Measurements from ENCODE around the gene THADA. TPM values are rescaled to one million over a fixed set of nuclear protein-coding genes. Genes with fewer than 3 reads are reported as not detected.

THADA gene
- total RNA-seq, 1 donor from 2014 or later: 32.9 TPM

GRCh38 chr2:43220229-43220751 is 375.5 kb downstream of the THADA start:
- Histone ChIP-seq H3K4me1 (peaks cover 52% of the 10 kb centered on the region), H3K27me3 (no peaks in the 10 kb centered on the region), H3K4me3 (peak overlapping the region; percentile 82), H3K27ac (peak overlapping the region; percentile 98), H3K36me3 (peaks cover 40% of the 10 kb centered on the region), H3K9me3 (no peaks in the 10 kb centered on the region)
- DNase-seq (no peak), ATAC-seq (no peak)
- TF ChIP-seq CTCF (IDR thresholded peaks at IDR 0.05): no peak
- intact Hi-C loops (cut with DNase I): loop anchor here (10.0 kb wide), 2 partner anchors 85 to 245 kb away; no protein-coding TSS in a partner anchor

- intact Hi-C loops (cut with DNase I): loop anchor here (10.0 kb wide), 3 partner anchors 55 to 245 kb away; no protein-coding TSS in a partner anchor
- TF ChIP-seq CTCF (IDR thresholded peaks at IDR 0.05): no peak
- no peaks in the 10 kb centered on the region for H3K9me3 ChIP-seq
- peak; percentile 91 for ATAC-seq
- H3K36me3 ChIP-seq: peaks cover 33% of the 10 kb centered on the region
- peak overlapping the region; percentile 98 for H3K27ac ChIP-seq
- peak overlapping the region; percentile 82 for H3K4me3 ChIP-seq
- H3K4me1 ChIP-seq: peaks cover 52% of the 10 kb centered on the region
- peak; percentile 96 for DNase-seq
- H3K27me3 ChIP-seq: no peaks in the 10 kb centered on the region
Measured at GRCh38 chr2:43219383-43220228, 376.2 kb downstream of the THADA start.

GRCh38 chr2:43218702-43219382 is 377.0 kb downstream of the THADA start:
- H3K36me3 ChIP-seq: peaks cover 25% of the 10 kb centered on the region
- peaks cover 52% of the 10 kb centered on the region for H3K4me1 ChIP-seq
- H3K27me3 ChIP-seq: no peaks in the 10 kb centered on the region
- intact Hi-C loops (cut with DNase I): loop anchor here (10.0 kb wide), 1 partner anchor 54 kb away; no protein-coding TSS in a partner anchor
- H3K27ac ChIP-seq: peak overlapping the region; percentile 98
- ATAC-seq (peak; percentile 44), DNase-seq (peak; percentile 84)
- H3K4me3 ChIP-seq: peak overlapping the region; percentile 82
- TF ChIP-seq CTCF (IDR thresholded peaks at IDR 0.05): no peak
- H3K9me3 ChIP-seq: no peaks in the 10 kb centered on the region

GRCh38 chr2:43218155-43218701 is 377.6 kb downstream of the THADA start:
- intact Hi-C loops (cut with DNase I): loop anchor here (10.0 kb wide), 1 partner anchor 53 kb away; no protein-coding TSS in a partner anchor
- H3K4me3 ChIP-seq: peak overlapping the region; percentile 34
- H3K4me1 ChIP-seq: peaks cover 52% of the 10 kb centered on the region
- ATAC-seq (no peak), DNase-seq (no peak)
- H3K27ac ChIP-seq: peak overlapping the region; percentile 98
- H3K9me3 ChIP-seq: no peaks in the 10 kb centered on the region
- peaks cover 19% of the 10 kb centered on the region for H3K36me3 ChIP-seq
- no peak for TF ChIP-seq CTCF (IDR thresholded peaks at IDR 0.05)
- H3K27me3 ChIP-seq: no peaks in the 10 kb centered on the region
